ENCODE results near the gene SAP30. TPM values are rescaled to one million over a fixed set of nuclear protein-coding genes. Genes with fewer than 3 reads are reported as not detected.

The SAP30 gene
- total RNA-seq, 1 experiment from 2014 or later, result 13.5 TPM

DNA sequence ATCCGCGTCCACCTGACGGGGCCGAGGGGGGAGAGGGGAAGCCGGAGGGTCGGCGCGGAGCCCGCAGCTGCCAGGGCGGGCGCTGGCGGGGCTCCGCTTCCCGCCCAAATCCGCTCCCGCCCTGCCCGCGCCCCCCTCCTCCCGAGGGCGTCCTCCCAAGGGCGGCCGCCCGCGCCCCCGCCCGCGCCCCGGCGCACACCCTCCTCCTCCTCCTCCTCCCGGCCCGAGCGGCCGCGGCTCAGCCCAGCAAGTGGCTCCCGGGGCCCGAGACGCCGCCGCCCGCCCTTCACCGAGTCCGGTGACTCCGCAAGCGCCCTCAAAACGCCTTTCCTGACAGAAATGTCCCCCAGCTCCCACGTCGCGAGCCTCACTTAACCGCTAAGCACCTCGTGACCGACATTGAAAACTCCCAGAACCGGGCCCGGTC, 37.1 kb upstream of the SAP30 start:
- no peak overlapping the region for H4K8ac ChIP-seq (replicated peaks; ENCODE audit: insufficient read length, low read depth, low read length)
- peak overlapping the region; percentile 98 for H3K9ac ChIP-seq (ENCODE audit: extremely low read depth, insufficient read length, low read length)
- peak overlapping the region; percentile 98 for H4K91ac ChIP-seq (ENCODE audit: insufficient read length, low read depth, low read length)
- no peaks in the 10 kb centered on the region for H3K79me1 ChIP-seq (ENCODE audit: insufficient read depth, low read depth, low read length, poor library complexity, severe bottlenecking)
- Mint-ChIP-seq H3K4me1 (peaks cover 28 to 38% of the 10 kb centered on the region in 2 experiments), H3K27me3 (ENCODE audit: low read depth) (peaks cover 2% of the 10 kb centered on the region; the same call in 1 of the 2 replicates), H3K36me3 (ENCODE audit: insufficient read depth in 1 of 3, low read depth in 3 of 3) (peaks cover 35 to 47% (median 47%) of the 10 kb centered on the region in 3 experiments), H3K27ac (peak overlapping the region; percentile 99 to 100 (median 100)), H3K9me3 (peaks cover 5 to 8% of the 10 kb centered on the region in 2 experiments; a peak in 3 of 5 replicates), H3K4me3 (peak overlapping the region; percentile 97 to 98)
- H3K23ac ChIP-seq (ENCODE audit: insufficient read length, low read depth, low read length), result no peak overlapping the region
- no peaks in the 10 kb centered on the region for H3K4me1 ChIP-seq (ENCODE audit: insufficient read depth, low read length)
- no peaks in the 10 kb centered on the region for H3K9me3 ChIP-seq (ENCODE audit: control insufficient read depth, low read depth, low read length)
- H4K20me1 ChIP-seq (ENCODE audit: control insufficient read depth, insufficient read depth, insufficient read length), result no peaks in the 10 kb centered on the region
- H2AFZ ChIP-seq (ENCODE audit: low read length), result no peak overlapping the region
- peak overlapping the region; percentile 96; the same call in 1 of the 2 replicates for H3K4ac ChIP-seq (ENCODE audit: low read depth, low read length)
- H3T11ph ChIP-seq (ENCODE audit: low read length), result no peak overlapping the region
- no peak overlapping the region for H2BK15ac ChIP-seq (ENCODE audit: low read depth, low read length)
- no peak overlapping the region for H2BK20ac ChIP-seq (ENCODE audit: low read depth, low read length, poor library complexity, severe bottlenecking)
- peaks cover 8% of the 10 kb centered on the region for H3K23me2 ChIP-seq (ENCODE audit: insufficient read length, low read depth, low read length, poor library complexity, severe bottlenecking)
- H3K56ac ChIP-seq (ENCODE audit: insufficient read length, low read depth, low read length), result peak overlapping the region; percentile 87
- peak overlapping the region; percentile 98 for H3K14ac ChIP-seq (ENCODE audit: insufficient read depth, low read length)
- peaks cover 6% of the 10 kb centered on the region; the same call in 1 of the 2 replicates for H3K79me2 ChIP-seq (ENCODE audit: insufficient read depth, low read length)
- H2BK12ac ChIP-seq (ENCODE audit: insufficient read length, low read depth, low read length), result no peak overlapping the region
- peak overlapping the region; percentile 98 for H3K4me2 ChIP-seq (ENCODE audit: insufficient read depth, insufficient read length, low read length)
- H3K27me3 ChIP-seq (ENCODE audit: insufficient read depth, low read length), result no peaks in the 10 kb centered on the region
- peak overlapping the region; percentile 99 for H3K18ac ChIP-seq (ENCODE audit: insufficient read length, low read depth, low read length)
- TF ChIP-seq, protein P1, sequence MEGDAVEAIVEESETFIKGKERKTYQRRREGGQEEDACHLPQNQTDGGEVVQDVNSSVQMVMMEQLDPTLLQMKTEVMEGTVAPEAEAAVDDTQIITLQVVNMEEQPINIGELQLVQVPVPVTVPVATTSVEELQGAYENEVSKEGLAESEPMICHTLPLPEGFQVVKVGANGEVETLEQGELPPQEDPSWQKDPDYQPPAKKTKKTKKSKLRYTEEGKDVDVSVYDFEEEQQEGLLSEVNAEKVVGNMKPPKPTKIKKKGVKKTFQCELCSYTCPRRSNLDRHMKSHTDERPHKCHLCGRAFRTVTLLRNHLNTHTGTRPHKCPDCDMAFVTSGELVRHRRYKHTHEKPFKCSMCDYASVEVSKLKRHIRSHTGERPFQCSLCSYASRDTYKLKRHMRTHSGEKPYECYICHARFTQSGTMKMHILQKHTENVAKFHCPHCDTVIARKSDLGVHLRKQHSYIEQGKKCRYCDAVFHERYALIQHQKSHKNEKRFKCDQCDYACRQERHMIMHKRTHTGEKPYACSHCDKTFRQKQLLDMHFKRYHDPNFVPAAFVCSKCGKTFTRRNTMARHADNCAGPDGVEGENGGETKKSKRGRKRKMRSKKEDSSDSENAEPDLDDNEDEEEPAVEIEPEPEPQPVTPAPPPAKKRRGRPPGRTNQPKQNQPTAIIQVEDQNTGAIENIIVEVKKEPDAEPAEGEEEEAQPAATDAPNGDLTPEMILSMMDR (conservative IDR thresholded peaks at IDR 0.05), result no peak
- H2BK120ac ChIP-seq (ENCODE audit: low read depth, low read length, poor library complexity, severe bottlenecking), result peak overlapping the region; percentile 61
- H3K27ac ChIP-seq (ENCODE audit: insufficient read length, low read depth, low read length), result peak overlapping the region; percentile 96
- peak overlapping the region; percentile 93 for H2BK5ac ChIP-seq (ENCODE audit: insufficient read length, low read length)
- peak overlapping the region; percentile 85 for H4K5ac ChIP-seq (ENCODE audit: insufficient read length, low read depth, low read length)
- H2AK5ac ChIP-seq (ENCODE audit: insufficient read length, low read length), result no peak overlapping the region
- no CpG with 5 or more reads among the region's 53 CpGs for WGBS (ENCODE audit: extremely low coverage, insufficient read length, low lambda C conversion rate)
- peak; percentile 36 for DNase-seq
